ENCODE results near the gene SMARCD1. TPM values are rescaled to one million over a fixed set of nuclear protein-coding genes. Genes with fewer than 3 reads are reported as not detected.
A peak's percentile ranks its signal among the peaks of the same experiment; 100 is the strongest.

The SMARCD1 gene
- total and polyA plus RNA-seq, 4 donors: 4.6 to 24.4 (median 15.3) TPM

DNA sequence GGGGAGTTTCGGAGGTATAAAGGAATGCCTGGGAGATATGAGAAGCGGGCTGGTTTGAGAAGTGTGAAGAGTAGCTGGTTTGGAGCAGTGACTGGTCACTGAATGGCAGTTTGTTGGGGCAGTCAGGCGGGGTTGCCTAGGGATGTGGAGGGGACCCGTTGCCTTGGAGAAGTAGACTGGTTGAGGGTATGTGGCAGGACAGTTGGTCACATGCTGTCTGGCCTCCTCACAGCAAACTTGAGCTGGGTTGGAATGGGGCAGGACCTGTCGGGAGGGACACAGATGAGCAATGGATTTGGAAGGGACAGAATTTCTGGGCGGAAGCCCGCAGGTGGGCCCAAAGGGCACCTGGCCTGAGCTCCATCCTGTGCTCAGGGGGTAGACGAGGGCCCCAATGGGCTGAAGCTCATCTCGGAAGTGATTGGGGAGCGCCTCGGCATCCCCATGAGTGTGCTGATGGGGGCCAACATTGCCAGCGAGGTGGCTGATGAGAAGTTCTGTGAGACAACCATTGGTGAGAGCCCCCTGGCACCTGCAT, 20.8 kb downstream of the SMARCD1 start:
- peak overlapping the region in 1 of 3 donors; percentile 45 for H3K4me3 ChIP-seq (ENCODE audit: low read depth in 1 of 3, low read length in 3 of 3)
- no peak for DNase-seq (ENCODE audit: low spot score)
- peaks cover 25 to 94% (median 73%) of the 10 kb centered on the region in 4 donors for H3K4me1 ChIP-seq (ENCODE audit: control insufficient read depth in 4 of 4, insufficient read depth in 4 of 4, low read length in 3 of 4)
- H3K36me3 ChIP-seq (ENCODE audit: control insufficient read depth in 4 of 4, insufficient read depth in 3 of 4, low read depth in 1 of 4, low read length in 3 of 4): peaks cover 0 to 8% (median 3%) of the 10 kb centered on the region in 4 donors
- peak overlapping the region; percentile 63 to 94 for H3K27ac ChIP-seq (ENCODE audit: low read depth in 1 of 2, low read length in 2 of 2)
- WGBS: 95% methylated on average over 12 of the region's 12 CpGs
- H3K9ac ChIP-seq (ENCODE audit: low read depth in 1 of 2, low read length in 2 of 2): no peak overlapping the region
- no peak for TF ChIP-seq YY1 (IDR thresholded peaks at IDR 0.05)
- TF ChIP-seq, protein P1, sequence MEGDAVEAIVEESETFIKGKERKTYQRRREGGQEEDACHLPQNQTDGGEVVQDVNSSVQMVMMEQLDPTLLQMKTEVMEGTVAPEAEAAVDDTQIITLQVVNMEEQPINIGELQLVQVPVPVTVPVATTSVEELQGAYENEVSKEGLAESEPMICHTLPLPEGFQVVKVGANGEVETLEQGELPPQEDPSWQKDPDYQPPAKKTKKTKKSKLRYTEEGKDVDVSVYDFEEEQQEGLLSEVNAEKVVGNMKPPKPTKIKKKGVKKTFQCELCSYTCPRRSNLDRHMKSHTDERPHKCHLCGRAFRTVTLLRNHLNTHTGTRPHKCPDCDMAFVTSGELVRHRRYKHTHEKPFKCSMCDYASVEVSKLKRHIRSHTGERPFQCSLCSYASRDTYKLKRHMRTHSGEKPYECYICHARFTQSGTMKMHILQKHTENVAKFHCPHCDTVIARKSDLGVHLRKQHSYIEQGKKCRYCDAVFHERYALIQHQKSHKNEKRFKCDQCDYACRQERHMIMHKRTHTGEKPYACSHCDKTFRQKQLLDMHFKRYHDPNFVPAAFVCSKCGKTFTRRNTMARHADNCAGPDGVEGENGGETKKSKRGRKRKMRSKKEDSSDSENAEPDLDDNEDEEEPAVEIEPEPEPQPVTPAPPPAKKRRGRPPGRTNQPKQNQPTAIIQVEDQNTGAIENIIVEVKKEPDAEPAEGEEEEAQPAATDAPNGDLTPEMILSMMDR (IDR thresholded peaks at IDR 0.05; ENCODE audit: low read depth, low read length, missing input control): no peak
- no peak for TF ChIP-seq GABPA (IDR thresholded peaks at IDR 0.05 in 1 of 2, conservative IDR thresholded peaks at IDR 0.05 in 1 of 2)
- TF ChIP-seq, protein P2, sequence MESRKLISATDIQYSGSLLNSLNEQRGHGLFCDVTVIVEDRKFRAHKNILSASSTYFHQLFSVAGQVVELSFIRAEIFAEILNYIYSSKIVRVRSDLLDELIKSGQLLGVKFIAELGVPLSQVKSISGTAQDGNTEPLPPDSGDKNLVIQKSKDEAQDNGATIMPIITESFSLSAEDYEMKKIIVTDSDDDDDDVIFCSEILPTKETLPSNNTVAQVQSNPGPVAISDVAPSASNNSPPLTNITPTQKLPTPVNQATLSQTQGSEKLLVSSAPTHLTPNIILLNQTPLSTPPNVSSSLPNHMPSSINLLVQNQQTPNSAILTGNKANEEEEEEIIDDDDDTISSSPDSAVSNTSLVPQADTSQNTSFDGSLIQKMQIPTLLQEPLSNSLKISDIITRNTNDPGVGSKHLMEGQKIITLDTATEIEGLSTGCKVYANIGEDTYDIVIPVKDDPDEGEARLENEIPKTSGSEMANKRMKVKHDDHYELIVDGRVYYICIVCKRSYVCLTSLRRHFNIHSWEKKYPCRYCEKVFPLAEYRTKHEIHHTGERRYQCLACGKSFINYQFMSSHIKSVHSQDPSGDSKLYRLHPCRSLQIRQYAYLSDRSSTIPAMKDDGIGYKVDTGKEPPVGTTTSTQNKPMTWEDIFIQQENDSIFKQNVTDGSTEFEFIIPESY (IDR thresholded peaks at IDR 0.05): no peak
- TF ChIP-seq NR2F2 (IDR thresholded peaks at IDR 0.05): no peak
- no peak for TF ChIP-seq RXRA (IDR thresholded peaks at IDR 0.05)
- no peak for TF ChIP-seq TAF1 (conservative IDR thresholded peaks at IDR 0.05)
- TF ChIP-seq, protein P3, sequence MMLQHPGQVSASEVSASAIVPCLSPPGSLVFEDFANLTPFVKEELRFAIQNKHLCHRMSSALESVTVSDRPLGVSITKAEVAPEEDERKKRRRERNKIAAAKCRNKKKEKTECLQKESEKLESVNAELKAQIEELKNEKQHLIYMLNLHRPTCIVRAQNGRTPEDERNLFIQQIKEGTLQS (IDR thresholded peaks at IDR 0.05): no peak
- no peak for TF ChIP-seq HNF4G (IDR thresholded peaks at IDR 0.05)
- TF ChIP-seq JUND (IDR thresholded peaks at IDR 0.05): no peak
- TF ChIP-seq RAD21 (IDR thresholded peaks at IDR 0.05): no peak
- TF ChIP-seq, protein P4, sequence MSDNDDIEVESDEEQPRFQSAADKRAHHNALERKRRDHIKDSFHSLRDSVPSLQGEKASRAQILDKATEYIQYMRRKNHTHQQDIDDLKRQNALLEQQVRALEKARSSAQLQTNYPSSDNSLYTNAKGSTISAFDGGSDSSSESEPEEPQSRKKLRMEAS (IDR thresholded peaks at IDR 0.05): no peak
- no peak for TF ChIP-seq HNF4A (conservative IDR thresholded peaks at IDR 0.05)
- TF ChIP-seq EGR1 (IDR thresholded peaks at IDR 0.05; ENCODE audit: low read depth in 2 of 2): no peak
- TF ChIP-seq, protein P5, sequence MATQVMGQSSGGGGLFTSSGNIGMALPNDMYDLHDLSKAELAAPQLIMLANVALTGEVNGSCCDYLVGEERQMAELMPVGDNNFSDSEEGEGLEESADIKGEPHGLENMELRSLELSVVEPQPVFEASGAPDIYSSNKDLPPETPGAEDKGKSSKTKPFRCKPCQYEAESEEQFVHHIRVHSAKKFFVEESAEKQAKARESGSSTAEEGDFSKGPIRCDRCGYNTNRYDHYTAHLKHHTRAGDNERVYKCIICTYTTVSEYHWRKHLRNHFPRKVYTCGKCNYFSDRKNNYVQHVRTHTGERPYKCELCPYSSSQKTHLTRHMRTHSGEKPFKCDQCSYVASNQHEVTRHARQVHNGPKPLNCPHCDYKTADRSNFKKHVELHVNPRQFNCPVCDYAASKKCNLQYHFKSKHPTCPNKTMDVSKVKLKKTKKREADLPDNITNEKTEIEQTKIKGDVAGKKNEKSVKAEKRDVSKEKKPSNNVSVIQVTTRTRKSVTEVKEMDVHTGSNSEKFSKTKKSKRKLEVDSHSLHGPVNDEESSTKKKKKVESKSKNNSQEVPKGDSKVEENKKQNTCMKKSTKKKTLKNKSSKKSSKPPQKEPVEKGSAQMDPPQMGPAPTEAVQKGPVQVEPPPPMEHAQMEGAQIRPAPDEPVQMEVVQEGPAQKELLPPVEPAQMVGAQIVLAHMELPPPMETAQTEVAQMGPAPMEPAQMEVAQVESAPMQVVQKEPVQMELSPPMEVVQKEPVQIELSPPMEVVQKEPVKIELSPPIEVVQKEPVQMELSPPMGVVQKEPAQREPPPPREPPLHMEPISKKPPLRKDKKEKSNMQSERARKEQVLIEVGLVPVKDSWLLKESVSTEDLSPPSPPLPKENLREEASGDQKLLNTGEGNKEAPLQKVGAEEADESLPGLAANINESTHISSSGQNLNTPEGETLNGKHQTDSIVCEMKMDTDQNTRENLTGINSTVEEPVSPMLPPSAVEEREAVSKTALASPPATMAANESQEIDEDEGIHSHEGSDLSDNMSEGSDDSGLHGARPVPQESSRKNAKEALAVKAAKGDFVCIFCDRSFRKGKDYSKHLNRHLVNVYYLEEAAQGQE (IDR thresholded peaks at IDR 0.05): no peak
- no peak for TF ChIP-seq SP1 (IDR thresholded peaks at IDR 0.05)
- no peak for TF ChIP-seq FOXA2 (IDR thresholded peaks at IDR 0.05)
- no peak for TF ChIP-seq FOXA1 (IDR thresholded peaks at IDR 0.05)
- H3K27me3 ChIP-seq (ENCODE audit: control insufficient read depth in 4 of 4, insufficient read depth in 4 of 4, low read length in 3 of 4): no peaks in the 10 kb centered on the region
- no peaks in the 10 kb centered on the region for H3K9me3 ChIP-seq (ENCODE audit: control insufficient read depth in 4 of 4, low read length in 3 of 4)
